HepG2 (cell line): ENCODE data around the gene ATP1A2. TPM values are rescaled to one million over a fixed set of nuclear protein-coding genes. Genes with fewer than 3 reads are reported as not detected.

Experiments used
- ATAC-seq: fragments of 200-7000 bp; cut with Tn5 transposase; 3 replicates; pipeline ENCODE4 v1.9.1; 2020; ENCODE audit warnings: mild to moderate bottlenecking, moderate library complexity
- BruUV-seq: library from RNA; stranded (reverse); fragments of 400-500 nt; replicated peaks from 2 replicates; lab custom pipeline; 2021; lab: Mats Ljungman, UMichigan
- CTCF ChIA-PET: fragments of 300-600 bp; formaldehyde crosslinking; extraction: SDS; loops from one replicate; lab custom pipeline; 2021; ENCODE audit warnings: low total read pairs, inconsistent platforms, low intra/inter-chr PET ratio; lab: Yijun Ruan, JAX
- POLR2A ChIA-PET: fragments of 350-600 bp; sonication (Branson Sonifier 250); formaldehyde crosslinking; loops from one replicate; lab custom pipeline; 2020; ENCODE audit warnings: antibody characterized with exemption, inconsistent platforms; lab: Yijun Ruan, JAX
- DNase-seq: peaks from one replicate; pipeline ENCODE4 v3.0.0-alpha.2; 2015; ENCODE audit warnings: low spot score
- FAIRE-seq: peaks from 3 replicates; lab custom pipeline; 2011; peaks lifted over from hg19 to GRCh38; lab: Jason Lieb, UNC
- H2AFZ ChIP-seq: one replicate; pipeline ENCODE4 v1.6.1; 2011; ENCODE audit warnings: low read length, inconsistent platforms
- H3K27ac ChIP-seq: fragments of 300-600 bp; 3 replicates; pipeline ENCODE4 v1.8.0; 2011; ENCODE audit warnings: mixed run types, mild to moderate bottlenecking, mixed read lengths, low read length, inconsistent platforms; ENCODE audit not compliant: insufficient read depth; ENCODE audit errors: extremely low read length
- H3K27me3 ChIP-seq, 2 experiments: fragments of 200-600 bp in 1 of 2; 2 replicates in 1 of 2; 3 replicates in 1 of 2; pipeline versions ENCODE4 v1.6.0 to v1.8.0; 2011; ENCODE audit warnings: low read length in 2 of 2, mild to moderate bottlenecking in 2 of 2, moderate library complexity in 2 of 2, inconsistent platforms in 1 of 2; ENCODE audit not compliant: insufficient read depth in 2 of 2, control insufficient read depth in 1 of 2
- H3K36me3 ChIP-seq, 2 experiments: fragments of 200-600 bp in 1 of 2; replicated peaks in 1 of 2; 2 replicates in 1 of 2; 3 replicates in 1 of 2; pipeline versions ENCODE4 v1.5.1 to v1.8.0; 2011; ENCODE audit warnings: low read length in 2 of 2, inconsistent platforms in 1 of 2; ENCODE audit not compliant: insufficient read depth in 2 of 2, control insufficient read depth in 1 of 2
- H3K4me1 ChIP-seq: 2 replicates; pipeline ENCODE4 v1.5.1; 2012; ENCODE audit warnings: low read length, inconsistent platforms; ENCODE audit not compliant: insufficient read depth
- H3K4me2 ChIP-seq: 2 replicates; pipeline ENCODE4 v1.6.0; 2011; ENCODE audit warnings: low read depth, low read length, inconsistent platforms
- H3K4me3 ChIP-seq, 3 experiments: fragments of 200-600 bp in 1 of 3; sonication (generic), shearing (Covaris generic) in 1 of 3; replicated peaks in 1 of 3; 2 replicates each; pipeline ENCODE4 v1.5.1; 2011 to 2016; ENCODE audit warnings: low read length in 3 of 3, inconsistent platforms in 2 of 3, low read depth in 2 of 3, mild to moderate bottlenecking in 2 of 3, control low read depth in 1 of 3, mixed read lengths in 1 of 3; ENCODE audit not compliant: insufficient read depth in 1 of 3
- H3K79me2 ChIP-seq: one replicate; pipeline ENCODE4 v1.6.1; 2011; ENCODE audit warnings: low read length, inconsistent platforms; ENCODE audit not compliant: insufficient read depth
- H3K9ac ChIP-seq: 2 replicates; pipeline ENCODE4 v1.6.0; 2011; ENCODE audit warnings: mild to moderate bottlenecking, low read depth, low read length, inconsistent platforms; ENCODE audit not compliant: insufficient read depth
- H3K9me3 ChIP-seq: 2 replicates; pipeline ENCODE4 v1.5.1; 2012; ENCODE audit warnings: mild to moderate bottlenecking, low read length
- H4K20me1 ChIP-seq: 2 replicates; pipeline ENCODE4 v1.6.0; 2011; ENCODE audit warnings: inconsistent platforms, mild to moderate bottlenecking, low read length, moderate library complexity; ENCODE audit not compliant: insufficient read depth
- AKAP8 ChIP-seq: sonication (generic); formaldehyde crosslinking; IDR thresholded peaks from 2 replicates; pipeline ENCODE4 v1.5.1; 2020; ENCODE audit warnings: mild to moderate bottlenecking, missing genetic modification reagents
- HDAC2 ChIP-seq: sonication (generic); formaldehyde crosslinking; IDR thresholded peaks from 2 replicates; pipeline ENCODE4 v1.4.0; 2020; ENCODE audit warnings: missing genetic modification reagents
- HHEX ChIP-seq: IDR thresholded peaks from 2 replicates; pipeline ENCODE4 v1.6.1; 2016; ENCODE audit warnings: control low read depth
- HNRNPL ChIP-seq: fragments of 200-400 bp; formaldehyde crosslinking; IDR thresholded peaks from 2 replicates; pipeline ENCODE4 v1.6.1; 2017; ENCODE audit warnings: mild to moderate bottlenecking, low read depth, low read length
- KLF6 ChIP-seq: IDR thresholded peaks from 2 replicates; pipeline ENCODE4 v1.8.0; 2016; ENCODE audit warnings: missing biosample characterization, missing genetic modification reagents
- MXI1 ChIP-seq: IDR thresholded peaks from 3 replicates; pipeline ENCODE4 v1.6.1; 2012; ENCODE audit warnings: low read depth, low read length, inconsistent platforms, borderline replicate concordance
- NCOA1 ChIP-seq: sonication (generic); formaldehyde crosslinking; IDR thresholded peaks from 2 replicates; pipeline ENCODE4 v1.9.0; 2021; ENCODE audit warnings: missing genetic modification reagents
- NFATC3 ChIP-seq: sonication (generic); formaldehyde crosslinking; IDR thresholded peaks from 2 replicates; pipeline ENCODE4 v1.5.1; 2020; ENCODE audit warnings: mild to moderate bottlenecking, missing genetic modification reagents
- ZC3H13 ChIP-seq: sonication (generic); formaldehyde crosslinking; IDR thresholded peaks from 2 replicates; pipeline ENCODE4 v1.8.1; 2023; ENCODE audit warnings: mild to moderate bottlenecking, missing genetic modification reagents, moderate library complexity
- ZFP36 ChIP-seq: fragments of 150-350 bp; IDR thresholded peaks from 2 replicates; pipeline ENCODE4 v1.6.1; 2018; ENCODE audit warnings: borderline replicate concordance, low read length, low read depth; ENCODE audit not compliant: partially characterized antibody
- ZNF253 ChIP-seq: sonication (generic); formaldehyde crosslinking; IDR thresholded peaks from 2 replicates; pipeline ENCODE4 v1.8.0; 2022; ENCODE audit warnings: mild to moderate bottlenecking, missing genetic modification reagents, borderline replicate concordance
- ZSCAN29 ChIP-seq: sonication (generic); formaldehyde crosslinking; conservative IDR thresholded peaks from 2 replicates; pipeline ENCODE4 v1.4.0; 2020; ENCODE audit warnings: mild to moderate bottlenecking, missing genetic modification reagents
- WGBS: methylation state at CpG from one replicate; pipeline ENCODE4 v1.1.6; 2017; ENCODE audit warnings: low lambda C conversion rate; 5-methylcytosine and 5-hydroxymethylcytosine counted together
- in situ Hi-C: cut with HindIII; loops from 2 replicates; pipeline ENCODE4 v1.10.0; 2017; ENCODE audit warnings: low pct_unique_long_range_greater_than_20kb; ENCODE audit not compliant: extremely low pct_ligation_motif_present
- intact Hi-C: fragments of 100-400 bp; cut with micrococcal nuclease; formaldehyde crosslinking; loops from one replicate; pipeline ENCODE4 v1.10.0; 2022; ENCODE audit not compliant: unreplicated experiment
- polyA plus RNA-seq, 8 experiments: library from polyadenylated mRNA; depleted of rRNA in 3 of 8; stranded (reverse) in 7 of 8; unstranded in 1 of 8; fragments of >200 nt; fragmentation: Illumina TruSeq in 4 of 8; extraction: Trizol in 4 of 8; gene quantifications; 2 replicates each; pipeline versions ENCODE4 v1.2.1 to v1.2.3, GENCODE V29; 2011 to 2016; ENCODE audit warnings: low read depth in 4 of 8, missing spikeins in 1 of 8, mixed read lengths in 1 of 8; ENCODE audit not compliant: insufficient read depth in 1 of 8
- total RNA-seq, 5 experiments: library from RNA; depleted of rRNA; stranded (reverse); fragments of >200 nt; fragmentation: Illumina TruSeq; extraction: Trizol; gene quantifications; 2 replicates each; pipeline ENCODE4 v1.2.3, GENCODE V29; 2016; ENCODE audit warnings: low read depth in 1 of 5
- TF ChIP-seq, protein P1 (sequence below): sonication (generic); formaldehyde crosslinking; IDR thresholded peaks from 2 replicates; pipeline ENCODE4 v1.8.1; 2023; ENCODE audit warnings: mild to moderate bottlenecking, missing genetic modification reagents, borderline replicate concordance
- TF ChIP-seq, protein P2 (sequence below): sonication (generic); formaldehyde crosslinking; IDR thresholded peaks from 2 replicates; pipeline ENCODE4 v1.8.1; 2022; ENCODE audit warnings: mild to moderate bottlenecking, missing genetic modification reagents
- TF ChIP-seq, protein P3 (sequence below): IDR thresholded peaks from 2 replicates; pipeline ENCODE4 v1.4.0; 2020; ENCODE audit warnings: mild to moderate bottlenecking, missing genetic modification reagents
- TF ChIP-seq, protein P4 (sequence below): sonication (generic); formaldehyde crosslinking; IDR thresholded peaks from 2 replicates; pipeline ENCODE4 v1.4.0; 2020; ENCODE audit warnings: mild to moderate bottlenecking, missing genetic modification reagents

The ATP1A2 gene
- total and polyA plus RNA-seq, 2 of the 13 experiments (the other 11 are each of a cell fraction or from before 2014, with no cell fraction given), result 0.16 TPM; not detected in 1

DNA sequence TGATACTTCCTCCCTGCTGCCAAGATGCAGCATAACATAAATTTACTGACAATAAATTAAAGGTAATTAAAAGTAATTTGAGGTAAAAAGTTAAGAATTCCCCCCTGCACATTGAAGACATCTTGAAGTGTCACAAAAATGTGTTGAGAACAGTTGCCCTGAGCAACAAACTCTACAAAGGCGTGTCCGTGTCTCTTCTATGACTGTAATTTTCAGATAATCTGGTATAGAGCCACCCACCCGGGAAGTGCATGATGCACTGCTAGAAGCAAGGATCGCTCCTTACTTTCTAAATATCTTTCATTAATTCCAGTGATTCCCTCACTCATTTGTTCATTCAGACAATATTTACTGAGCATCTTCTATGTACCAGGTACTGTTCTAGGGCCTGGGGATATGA, 63.8 kb downstream of the ATP1A2 start:
- no peak overlapping the region for H3K4me3 ChIP-seq
- H3K36me3 ChIP-seq, result no peaks in the 10 kb centered on the region
- H3K9me3 ChIP-seq, result no peaks in the 10 kb centered on the region
- peaks cover 15% of the 10 kb centered on the region; the same call in 1 of the 2 replicates for H3K4me1 ChIP-seq
- intact Hi-C loops (no loop called here), in situ Hi-C loops (no loop called here)
- ATAC-seq (no peak), DNase-seq (no peak), FAIRE-seq (no peak)
- ChIA-PET CTCF (no interaction called here), POLR2A (no interaction called here)
- no peak for TF ChIP-seq ZFP36
- TF ChIP-seq NFATC3 (CRISPR knock-in tag), result no peak
- TF ChIP-seq ZSCAN29 (CRISPR knock-in tag), result no peak
- TF ChIP-seq NCOA1 (CRISPR knock-in tag), result no peak
- TF ChIP-seq KLF6 (CRISPR knock-in tag), result no peak
- TF ChIP-seq, protein P1, sequence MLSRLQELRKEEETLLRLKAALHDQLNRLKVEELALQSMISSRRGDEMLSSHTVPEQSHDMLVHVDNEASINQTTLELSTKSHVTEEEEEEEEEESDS, result no peak
- TF ChIP-seq, protein P2, sequence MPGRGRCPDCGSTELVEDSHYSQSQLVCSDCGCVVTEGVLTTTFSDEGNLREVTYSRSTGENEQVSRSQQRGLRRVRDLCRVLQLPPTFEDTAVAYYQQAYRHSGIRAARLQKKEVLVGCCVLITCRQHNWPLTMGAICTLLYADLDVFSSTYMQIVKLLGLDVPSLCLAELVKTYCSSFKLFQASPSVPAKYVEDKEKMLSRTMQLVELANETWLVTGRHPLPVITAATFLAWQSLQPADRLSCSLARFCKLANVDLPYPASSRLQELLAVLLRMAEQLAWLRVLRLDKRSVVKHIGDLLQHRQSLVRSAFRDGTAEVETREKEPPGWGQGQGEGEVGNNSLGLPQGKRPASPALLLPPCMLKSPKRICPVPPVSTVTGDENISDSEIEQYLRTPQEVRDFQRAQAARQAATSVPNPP (CRISPR knock-in tag), result no peak
- TF ChIP-seq ZC3H13 (CRISPR knock-in tag), result no peak
- no peak for TF ChIP-seq HHEX (CRISPR knock-in tag)
- no peak overlapping the region for H2AFZ ChIP-seq
- no peak overlapping the region for H3K4me2 ChIP-seq
- H3K79me2 ChIP-seq, result no peaks in the 10 kb centered on the region
- 17% methylated on average over 4 of the region's 4 CpGs for WGBS
- H3K27ac ChIP-seq, result no peak overlapping the region
- no peaks in the 10 kb centered on the region for H4K20me1 ChIP-seq
- BruUV-seq, result no TSS peak
- H3K27me3 ChIP-seq, result peaks cover 2 to 12% of the 10 kb centered on the region in 2 experiments; a peak in 3 of 5 replicates
- no peak overlapping the region for H3K9ac ChIP-seq

DNA sequence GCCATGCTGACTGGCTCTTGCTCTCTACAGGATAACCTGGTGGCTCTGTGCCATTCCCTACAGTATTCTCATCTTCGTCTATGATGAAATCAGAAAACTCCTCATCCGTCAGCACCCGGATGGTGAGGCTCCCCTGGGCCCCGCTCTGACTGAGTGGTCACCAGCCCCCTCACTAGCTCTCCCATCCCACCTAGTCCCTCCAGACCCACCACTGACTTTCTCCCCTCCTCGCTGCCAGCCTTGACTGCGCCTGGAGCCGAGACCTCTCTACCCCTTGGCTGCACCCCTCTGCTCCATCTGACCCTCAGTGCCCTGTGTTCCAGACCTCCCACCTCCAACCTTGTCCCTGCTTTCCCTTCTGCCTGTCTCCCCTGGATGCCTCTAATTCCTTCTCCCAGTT, 70.7 kb downstream of the ATP1A2 start:
- in situ Hi-C loops, result no loop called here
- ATAC-seq (no peak), FAIRE-seq (no peak), DNase-seq (no peak)
- no peaks in the 10 kb centered on the region for H4K20me1 ChIP-seq
- H3K4me1 ChIP-seq, result peaks cover 9% of the 10 kb centered on the region
- H3K4me2 ChIP-seq, result no peak overlapping the region
- whole genome bisulfite sequencing, result 68% methylated on average over 7 of the region's 7 CpGs
- ChIA-PET POLR2A (no interaction called here), CTCF (no interaction called here)
- no peak overlapping the region for H3K9ac ChIP-seq
- peaks cover 1 to 18% of the 10 kb centered on the region in 2 experiments; a peak in 3 of 5 replicates for H3K27me3 ChIP-seq
- H3K4me3 ChIP-seq, result no peak overlapping the region
- H2AFZ ChIP-seq, result no peak overlapping the region
- intact Hi-C loops, result no loop called here
- H3K9me3 ChIP-seq, result no peaks in the 10 kb centered on the region
- no peaks in the 10 kb centered on the region for H3K79me2 ChIP-seq
- H3K27ac ChIP-seq, result no peak overlapping the region
- H3K36me3 ChIP-seq, result no peaks in the 10 kb centered on the region
- no TSS peak for BruUV-seq
- TF ChIP-seq MXI1, result no peak
- no peak for TF ChIP-seq HDAC2 (CRISPR knock-in tag)
- TF ChIP-seq, protein P3, sequence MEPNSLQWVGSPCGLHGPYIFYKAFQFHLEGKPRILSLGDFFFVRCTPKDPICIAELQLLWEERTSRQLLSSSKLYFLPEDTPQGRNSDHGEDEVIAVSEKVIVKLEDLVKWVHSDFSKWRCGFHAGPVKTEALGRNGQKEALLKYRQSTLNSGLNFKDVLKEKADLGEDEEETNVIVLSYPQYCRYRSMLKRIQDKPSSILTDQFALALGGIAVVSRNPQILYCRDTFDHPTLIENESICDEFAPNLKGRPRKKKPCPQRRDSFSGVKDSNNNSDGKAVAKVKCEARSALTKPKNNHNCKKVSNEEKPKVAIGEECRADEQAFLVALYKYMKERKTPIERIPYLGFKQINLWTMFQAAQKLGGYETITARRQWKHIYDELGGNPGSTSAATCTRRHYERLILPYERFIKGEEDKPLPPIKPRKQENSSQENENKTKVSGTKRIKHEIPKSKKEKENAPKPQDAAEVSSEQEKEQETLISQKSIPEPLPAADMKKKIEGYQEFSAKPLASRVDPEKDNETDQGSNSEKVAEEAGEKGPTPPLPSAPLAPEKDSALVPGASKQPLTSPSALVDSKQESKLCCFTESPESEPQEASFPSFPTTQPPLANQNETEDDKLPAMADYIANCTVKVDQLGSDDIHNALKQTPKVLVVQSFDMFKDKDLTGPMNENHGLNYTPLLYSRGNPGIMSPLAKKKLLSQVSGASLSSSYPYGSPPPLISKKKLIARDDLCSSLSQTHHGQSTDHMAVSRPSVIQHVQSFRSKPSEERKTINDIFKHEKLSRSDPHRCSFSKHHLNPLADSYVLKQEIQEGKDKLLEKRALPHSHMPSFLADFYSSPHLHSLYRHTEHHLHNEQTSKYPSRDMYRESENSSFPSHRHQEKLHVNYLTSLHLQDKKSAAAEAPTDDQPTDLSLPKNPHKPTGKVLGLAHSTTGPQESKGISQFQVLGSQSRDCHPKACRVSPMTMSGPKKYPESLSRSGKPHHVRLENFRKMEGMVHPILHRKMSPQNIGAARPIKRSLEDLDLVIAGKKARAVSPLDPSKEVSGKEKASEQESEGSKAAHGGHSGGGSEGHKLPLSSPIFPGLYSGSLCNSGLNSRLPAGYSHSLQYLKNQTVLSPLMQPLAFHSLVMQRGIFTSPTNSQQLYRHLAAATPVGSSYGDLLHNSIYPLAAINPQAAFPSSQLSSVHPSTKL (CRISPR knock-in tag), result no peak
- TF ChIP-seq, protein P4, sequence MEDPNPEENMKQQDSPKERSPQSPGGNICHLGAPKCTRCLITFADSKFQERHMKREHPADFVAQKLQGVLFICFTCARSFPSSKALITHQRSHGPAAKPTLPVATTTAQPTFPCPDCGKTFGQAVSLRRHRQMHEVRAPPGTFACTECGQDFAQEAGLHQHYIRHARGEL (CRISPR knock-in tag), result no peak
- TF ChIP-seq ZNF253, result no peak
- TF ChIP-seq HHEX (CRISPR knock-in tag), result no peak
- no peak for TF ChIP-seq AKAP8 (CRISPR knock-in tag)
- no peak for TF ChIP-seq HNRNPL
